Cardiac fibroblast (primary cell): ENCODE measurements around the gene GPR83.

Experiments used
- DNase-seq, 2 donors: peaks; one replicate each; pipeline versions ENCODE4 v3.0.0 to v3.0.0-alpha.2; 2010; ENCODE audit warnings: low read depth in 2 of 2
- H3K4me3 ChIP-seq, 2 donors: replicated peaks in 1 of 2; 1 replicate in 1 of 2; 2 replicates in 1 of 2; pipeline ENCODE4 v1.5.1; 2011; ENCODE audit warnings: low read depth in 2 of 2, low read length in 2 of 2, mild to moderate bottlenecking in 2 of 2, moderate library complexity in 1 of 2
- CTCF ChIP-seq: IDR thresholded peaks from one replicate; pipeline ENCODE4 v1.5.1; 2011; ENCODE audit warnings: low read depth, mild to moderate bottlenecking, low read length, inconsistent platforms

The GPR83 gene

DNA sequence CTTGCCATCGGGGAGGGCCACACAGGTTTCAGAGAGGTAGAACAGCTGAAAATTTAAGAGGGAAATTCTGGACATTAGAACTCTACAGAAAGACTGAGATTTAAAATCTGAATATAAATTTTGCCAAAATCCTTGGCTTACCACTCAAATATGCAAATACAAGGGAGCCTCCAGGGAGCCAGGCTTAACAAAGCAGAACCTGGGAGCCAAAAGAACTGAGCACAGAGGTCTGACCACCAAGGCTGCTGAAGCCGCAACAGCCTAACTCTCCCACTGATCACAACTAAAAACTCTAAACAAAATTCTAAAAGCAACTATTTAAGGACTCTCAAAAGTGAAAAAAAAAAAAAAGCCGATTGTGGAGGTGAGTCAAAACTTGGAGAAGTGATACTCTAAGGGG lies 62.6 kb downstream of the GPR83 start:
- H3K4me3 ChIP-seq: no peak overlapping the region
- no peak for TF ChIP-seq CTCF
- no peak for DNase-seq

- H3K4me3 ChIP-seq: no peak overlapping the region
- TF ChIP-seq CTCF: no peak
- no peak for DNase-seq
Measured at GRCh38 chr11:94336033-94336432, 65.2 kb downstream of the GPR83 start.

DNA sequence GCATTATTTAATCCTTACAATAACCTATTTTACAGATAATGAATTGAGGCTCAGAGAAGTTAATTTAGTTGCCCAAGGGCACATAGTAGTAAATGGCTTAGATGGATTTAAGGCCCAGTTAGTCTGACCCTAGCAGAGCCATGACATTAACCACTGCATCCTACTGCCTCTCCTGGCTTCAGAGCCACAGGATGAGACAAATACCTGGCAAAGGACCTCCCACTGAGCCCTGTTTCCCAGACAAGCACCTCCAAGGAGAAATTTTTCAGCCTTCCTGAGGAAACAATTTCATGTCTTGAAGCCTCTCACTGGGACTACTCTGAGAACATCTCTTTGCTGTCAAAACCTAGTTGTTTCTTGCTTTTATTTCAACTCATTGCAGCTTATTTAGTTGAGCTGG lies 68.4 kb downstream of the GPR83 start:
- no peak for TF ChIP-seq CTCF
- H3K4me3 ChIP-seq: no peak overlapping the region
- no peak for DNase-seq

- H3K4me3 ChIP-seq: no peak overlapping the region
- no peak for DNase-seq
- TF ChIP-seq CTCF: no peak
Measured at GRCh38 chr11:94330789-94331188, 70.4 kb downstream of the GPR83 start.

DNA sequence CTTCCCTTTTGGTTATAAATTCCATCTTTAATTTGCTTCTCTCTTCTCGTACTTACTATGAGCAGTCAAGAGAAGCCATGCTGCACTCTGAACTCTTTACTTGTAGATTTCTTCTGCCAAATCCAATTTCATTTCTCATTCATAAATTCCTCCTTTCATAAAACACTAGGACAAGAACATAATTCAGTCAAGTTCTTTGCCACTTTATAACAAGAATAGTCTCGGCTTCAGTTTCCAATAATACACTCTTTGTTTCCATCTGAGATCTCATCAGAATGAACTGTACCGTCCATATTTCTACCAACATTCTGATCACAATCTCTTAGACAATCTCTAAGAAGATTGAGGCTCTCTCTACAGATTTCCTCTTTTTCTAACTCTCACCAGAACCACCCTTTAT lies 71.7 kb downstream of the GPR83 start:
- no peak for TF ChIP-seq CTCF
- H3K4me3 ChIP-seq: no peak overlapping the region
- no peak for DNase-seq

DNA sequence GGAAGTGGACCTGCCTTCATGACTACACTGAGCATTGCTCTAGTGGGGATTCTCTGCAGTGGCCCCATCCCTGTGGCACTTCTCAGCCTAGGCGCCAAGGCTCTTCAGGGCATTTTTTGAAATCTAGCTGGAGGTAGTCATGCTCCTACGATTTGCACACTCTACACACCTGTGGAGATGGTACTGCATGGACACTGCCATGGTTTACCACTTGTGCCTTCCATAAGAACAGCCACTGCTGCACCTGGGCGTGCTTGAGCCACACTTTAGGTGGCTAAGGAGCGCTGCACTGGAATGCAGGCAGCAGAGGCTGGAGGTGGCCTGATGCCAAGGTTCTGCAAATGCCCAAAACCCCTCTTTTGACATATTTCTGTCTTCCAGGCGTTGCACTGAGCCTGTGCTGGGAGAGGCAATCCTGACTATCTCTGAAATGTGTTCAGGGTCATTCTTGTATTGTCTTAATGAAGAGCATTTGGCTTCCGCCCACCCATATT lies 72.6 kb downstream of the GPR83 start:
- no peak for TF ChIP-seq CTCF
- no peak overlapping the region for H3K4me3 ChIP-seq
- no peak for DNase-seq
